ENCODE measurements around the gene CLEC10A.

DNA sequence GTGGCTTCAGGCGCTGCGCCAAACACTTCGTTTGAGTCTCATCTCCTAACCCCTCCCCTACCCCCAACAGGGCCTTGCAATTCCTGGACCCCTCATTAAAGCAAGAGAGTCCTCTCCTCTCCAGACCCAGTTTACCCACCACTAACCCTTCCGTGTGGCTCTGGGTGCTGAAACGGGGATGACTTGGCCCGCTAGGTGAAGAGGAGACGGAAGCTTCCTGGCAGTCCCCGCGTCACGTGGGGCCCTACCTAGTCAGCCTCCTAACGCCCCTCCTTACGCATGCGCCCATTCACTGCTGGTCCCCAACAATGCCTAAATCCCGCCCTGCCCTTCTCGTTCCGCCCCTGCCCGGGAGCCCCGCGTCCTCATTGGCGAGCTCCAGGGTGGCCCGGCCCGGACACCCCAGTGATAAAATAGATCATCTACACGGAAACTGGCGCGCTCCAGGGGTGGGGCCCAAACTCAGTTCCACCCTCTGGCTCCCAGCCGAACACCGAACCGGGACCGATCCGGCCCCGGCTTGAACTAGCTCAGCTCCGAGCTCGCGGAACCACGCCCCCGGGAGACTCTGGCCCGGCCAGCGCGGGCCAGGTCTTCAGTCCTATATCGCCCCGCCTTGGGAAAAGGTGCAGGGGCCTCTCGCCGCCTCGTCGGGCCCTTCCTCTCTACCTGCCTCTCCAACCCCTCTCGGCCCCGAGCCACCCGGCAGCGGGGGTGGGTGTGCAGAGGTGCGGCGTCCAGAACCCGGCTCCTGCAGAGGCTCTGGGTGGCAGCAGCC lies 44.3 kb downstream of the CLEC10A start, which contains the start of gene SLC16A13:
- TF ChIP-seq, protein P1, sequence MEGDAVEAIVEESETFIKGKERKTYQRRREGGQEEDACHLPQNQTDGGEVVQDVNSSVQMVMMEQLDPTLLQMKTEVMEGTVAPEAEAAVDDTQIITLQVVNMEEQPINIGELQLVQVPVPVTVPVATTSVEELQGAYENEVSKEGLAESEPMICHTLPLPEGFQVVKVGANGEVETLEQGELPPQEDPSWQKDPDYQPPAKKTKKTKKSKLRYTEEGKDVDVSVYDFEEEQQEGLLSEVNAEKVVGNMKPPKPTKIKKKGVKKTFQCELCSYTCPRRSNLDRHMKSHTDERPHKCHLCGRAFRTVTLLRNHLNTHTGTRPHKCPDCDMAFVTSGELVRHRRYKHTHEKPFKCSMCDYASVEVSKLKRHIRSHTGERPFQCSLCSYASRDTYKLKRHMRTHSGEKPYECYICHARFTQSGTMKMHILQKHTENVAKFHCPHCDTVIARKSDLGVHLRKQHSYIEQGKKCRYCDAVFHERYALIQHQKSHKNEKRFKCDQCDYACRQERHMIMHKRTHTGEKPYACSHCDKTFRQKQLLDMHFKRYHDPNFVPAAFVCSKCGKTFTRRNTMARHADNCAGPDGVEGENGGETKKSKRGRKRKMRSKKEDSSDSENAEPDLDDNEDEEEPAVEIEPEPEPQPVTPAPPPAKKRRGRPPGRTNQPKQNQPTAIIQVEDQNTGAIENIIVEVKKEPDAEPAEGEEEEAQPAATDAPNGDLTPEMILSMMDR (conservative IDR thresholded peaks at IDR 0.05; ENCODE audit: low read length), result no peak
- no peak for TF ChIP-seq EZH2phosphoT487 (IDR thresholded peaks at IDR 0.05; ENCODE audit: borderline replicate concordance)
